ENCODE measurements around the gene CAMTA1.
"Not testable (repeated sequence)": the region's sequence is repeated elsewhere in the genome, so short reads cannot be mapped to it uniquely, and the experiment has no call there.

CAMTA1 gene

GRCh38 chr1:7406641-7407543 lies 621.6 kb downstream of the CAMTA1 start:
- DNase-seq: no peak

GRCh38 chr1:7407544-7407895 lies 622.3 kb downstream of the CAMTA1 start:
- no peak for DNase-seq

GRCh38 chr1:7407980-7408770 lies 622.9 kb downstream of the CAMTA1 start:
- DNase-seq: no peak

- DNase-seq: no peak
Observed at GRCh38 chr1:7408771-7409150, 623.5 kb downstream of the CAMTA1 start.

GRCh38 chr1:7409278-7409677 lies 624.0 kb downstream of the CAMTA1 start:
- no peak for DNase-seq

- no peak for DNase-seq
Observed at GRCh38 chr1:7410156-7410555, 624.9 kb downstream of the CAMTA1 start.

GRCh38 chr1:7417618-7418017 lies 632.4 kb downstream of the CAMTA1 start:
- not testable (repeated sequence) for DNase-seq

- no peak for DNase-seq
Observed at GRCh38 chr1:7418442-7419080, 633.3 kb downstream of the CAMTA1 start.

- no peak for DNase-seq
Observed at GRCh38 chr1:7420098-7420445, 634.8 kb downstream of the CAMTA1 start.

- no peak for DNase-seq
Observed at GRCh38 chr1:7420470-7421100, 635.3 kb downstream of the CAMTA1 start.

GRCh38 chr1:7421471-7422075 lies 636.3 kb downstream of the CAMTA1 start:
- no peak for DNase-seq

- DNase-seq: no peak
Observed at GRCh38 chr1:7422081-7422480, 636.8 kb downstream of the CAMTA1 start.

GRCh38 chr1:7422561-7422960 lies 637.3 kb downstream of the CAMTA1 start:
- no peak for DNase-seq

GRCh38 chr1:7422966-7423365 lies 637.7 kb downstream of the CAMTA1 start:
- DNase-seq: no peak

- DNase-seq: no peak
Observed at GRCh38 chr1:7424352-7424890, 639.2 kb downstream of the CAMTA1 start.

GRCh38 chr1:7425229-7425628 lies 640.0 kb downstream of the CAMTA1 start:
- no peak for DNase-seq

- DNase-seq: no peak
Observed at GRCh38 chr1:7425771-7426170, 640.5 kb downstream of the CAMTA1 start.

GRCh38 chr1:7426780-7427604 lies 641.7 kb downstream of the CAMTA1 start:
- DNase-seq: no peak

- DNase-seq: no peak
Observed at GRCh38 chr1:7427605-7428300, 642.5 kb downstream of the CAMTA1 start.

GRCh38 chr1:7429290-7429689 lies 644.0 kb downstream of the CAMTA1 start:
- no peak for DNase-seq

- DNase-seq: no peak
Observed at GRCh38 chr1:7430047-7430608, 644.9 kb downstream of the CAMTA1 start.
